ENCODE results near the gene ARL4A.
A peak's percentile ranks its signal among the peaks of the same experiment; 100 is the strongest.

ARL4A gene

GRCh38 chr7:12701433-12701832 is 14.0 kb downstream of the ARL4A start:
- no peak for DNase-seq

GRCh38 chr7:12703881-12704280 is 16.4 kb downstream of the ARL4A start:
- DNase-seq, result no peak

- no peak for DNase-seq
Measured at GRCh38 chr7:12705878-12706277, 18.4 kb downstream of the ARL4A start.

GRCh38 chr7:12706900-12707536 is 19.6 kb downstream of the ARL4A start:
- DNase-seq, result no peak

DNA sequence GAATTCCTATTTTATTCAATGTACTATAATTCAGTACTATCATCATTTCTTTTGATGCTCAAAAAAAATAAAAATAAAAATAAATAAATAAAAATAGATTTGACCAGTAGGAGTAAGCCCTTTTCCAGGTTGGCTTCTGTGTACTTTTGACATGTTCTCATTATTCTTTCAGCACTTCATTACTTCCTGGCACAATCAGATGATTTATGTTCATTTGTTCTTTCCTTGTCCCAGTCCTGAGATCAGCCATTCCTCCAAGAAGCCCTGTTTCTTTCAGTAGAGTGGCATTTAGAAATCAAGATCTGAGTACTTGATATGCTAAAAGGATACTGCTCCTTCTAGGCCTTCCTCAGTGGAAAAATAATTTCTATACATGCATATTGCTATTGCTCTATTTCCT is 20.9 kb downstream of the ARL4A start:
- no peak for DNase-seq

- DNase-seq, result no peak
Measured at GRCh38 chr7:12709726-12710502, 22.5 kb downstream of the ARL4A start.

GRCh38 chr7:12711124-12711523 is 23.7 kb downstream of the ARL4A start:
- DNase-seq, result no peak

GRCh38 chr7:12712236-12712635 is 24.8 kb downstream of the ARL4A start:
- no peak for DNase-seq

DNA sequence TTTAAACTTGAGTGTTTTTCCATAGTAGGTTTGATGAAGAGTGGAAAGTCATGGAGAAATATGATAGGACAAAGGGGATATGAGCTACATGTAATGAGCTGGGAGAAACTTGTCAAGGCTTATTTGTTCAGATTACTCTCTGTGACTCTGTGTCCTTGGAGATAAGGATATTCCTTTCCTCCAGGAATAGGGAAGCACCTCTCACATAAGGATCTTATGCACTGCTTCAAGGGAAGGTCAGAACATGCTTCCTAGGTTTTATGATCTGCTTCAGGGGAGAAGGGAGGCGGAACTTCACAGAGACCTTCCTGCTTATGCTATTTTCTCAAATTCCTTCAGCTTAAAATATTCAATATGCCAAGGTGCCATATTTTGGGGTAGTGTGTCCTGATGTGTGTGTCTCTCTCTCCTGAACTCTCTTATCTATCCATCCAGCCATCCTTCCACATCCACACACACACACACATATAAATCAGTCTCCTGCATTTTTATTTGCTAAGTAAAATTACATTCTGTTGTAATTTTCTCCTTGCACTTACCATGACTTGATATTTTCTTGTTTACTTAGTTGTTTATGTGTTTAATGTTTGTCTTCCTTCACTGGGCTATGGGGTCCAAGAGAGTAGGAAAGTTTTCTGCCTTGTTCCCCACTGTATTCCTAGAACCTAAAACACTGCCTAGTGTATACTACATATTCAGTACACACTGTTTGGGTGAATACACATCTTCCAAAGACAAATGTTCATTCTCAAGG is 26.4 kb downstream of the ARL4A start:
- no peak for DNase-seq

GRCh38 chr7:12714379-12714737 is 26.9 kb downstream of the ARL4A start:
- DNase-seq, result no peak

GRCh38 chr7:12715372-12716133 is 28.1 kb downstream of the ARL4A start:
- peak in 28 of 51 donors; percentile 2 to 70 (median 14) for DNase-seq

- peak in 1 of 51 donors; percentile 2 for DNase-seq
Measured at GRCh38 chr7:12716134-12716681, 28.8 kb downstream of the ARL4A start.

DNA sequence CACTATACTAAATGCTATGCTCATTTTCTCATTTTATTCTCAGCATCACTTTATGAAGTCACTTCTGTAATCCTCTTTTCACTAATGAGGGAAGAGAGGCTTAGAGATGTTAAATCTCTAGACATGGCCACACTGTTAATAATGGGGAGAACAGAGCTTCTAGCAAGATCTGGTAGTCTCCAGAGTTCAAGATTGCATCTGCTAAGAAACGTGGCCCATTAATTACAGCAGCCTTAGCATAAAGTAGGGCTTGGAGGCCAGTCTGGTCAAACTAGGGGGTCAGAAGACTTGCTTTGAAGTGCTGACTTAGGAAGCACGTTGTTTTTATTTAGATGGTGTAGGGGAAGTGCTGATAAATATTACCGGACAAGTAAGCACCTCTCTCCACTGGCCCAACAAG is 29.3 kb downstream of the ARL4A start:
- DNase-seq, result no peak

DNA sequence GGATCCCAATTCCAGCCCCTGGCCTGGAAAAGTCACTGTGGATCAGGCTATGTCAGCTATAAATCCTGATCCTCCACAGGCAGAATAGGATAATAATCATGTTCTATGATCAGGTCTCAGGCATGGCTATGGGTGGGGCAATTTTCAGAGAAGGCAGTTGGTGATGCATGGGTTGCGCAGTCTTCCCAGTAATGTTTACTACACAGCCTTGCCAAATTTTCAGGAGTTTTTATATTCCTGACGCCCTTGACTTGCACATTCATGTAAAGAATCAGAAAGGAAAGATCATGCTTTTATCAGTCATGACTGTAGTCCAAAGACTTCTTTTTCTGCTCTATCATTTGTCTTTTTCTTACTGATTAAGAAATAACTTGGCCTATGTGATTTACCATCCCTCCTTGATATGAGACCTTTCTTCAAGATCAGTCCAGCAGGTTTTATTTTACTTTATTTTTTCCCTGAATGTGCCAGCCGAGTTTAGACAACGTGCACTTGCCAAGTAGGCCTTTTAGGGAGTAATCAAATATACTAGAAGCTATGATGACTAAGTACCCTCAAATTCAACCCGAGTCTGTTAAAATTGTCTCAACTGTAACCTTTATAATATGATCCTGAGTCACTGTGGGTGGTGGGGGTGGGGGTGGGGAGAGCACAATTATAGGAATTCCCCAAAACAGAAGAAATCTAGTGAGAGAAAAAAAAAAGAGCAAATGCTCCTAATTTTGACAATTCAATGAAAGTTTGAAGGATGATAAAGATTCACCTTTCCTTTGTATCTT is 31.9 kb downstream of the ARL4A start:
- no peak for DNase-seq

DNA sequence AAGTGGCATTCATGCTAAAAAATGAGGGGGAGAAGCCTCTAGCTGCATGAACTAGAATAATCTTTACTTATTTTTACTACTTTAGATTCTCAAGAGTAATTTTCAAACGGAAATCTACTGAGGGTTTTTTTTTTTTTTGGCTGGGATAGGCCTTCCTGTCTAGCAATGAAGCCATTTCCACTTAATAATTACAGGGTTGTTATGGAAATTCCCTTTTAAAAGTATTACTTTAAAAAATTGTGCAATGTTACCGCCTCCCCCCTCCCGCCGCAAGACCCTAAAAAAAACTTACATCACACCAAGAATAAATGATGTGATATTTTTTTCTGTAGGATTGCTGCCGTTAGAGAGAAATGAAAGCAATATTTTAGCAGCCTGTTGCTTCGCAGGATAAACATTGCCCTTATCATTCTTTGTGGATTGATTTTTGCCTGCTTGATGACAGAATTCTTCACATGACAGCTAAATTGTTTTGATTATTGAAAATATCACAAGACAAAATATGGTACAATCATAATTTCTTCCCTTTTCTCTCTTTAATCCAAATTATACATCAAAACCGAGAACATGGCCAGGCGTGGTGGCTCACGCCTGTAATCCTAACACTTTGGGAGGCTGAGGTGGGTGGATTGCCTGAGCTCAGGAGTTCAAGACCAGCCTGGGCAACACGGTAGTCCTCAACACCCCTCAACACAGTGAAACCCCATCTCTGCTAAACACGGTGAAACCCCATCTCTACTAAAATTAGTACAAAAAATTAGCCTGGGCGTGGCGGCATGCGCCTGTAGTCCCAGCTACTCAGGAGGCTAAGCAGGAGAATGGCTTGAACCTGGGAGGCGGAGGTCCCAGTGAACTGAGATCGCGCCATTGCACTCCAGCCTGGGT is 32.8 kb downstream of the ARL4A start:
- no peak for DNase-seq

DNA sequence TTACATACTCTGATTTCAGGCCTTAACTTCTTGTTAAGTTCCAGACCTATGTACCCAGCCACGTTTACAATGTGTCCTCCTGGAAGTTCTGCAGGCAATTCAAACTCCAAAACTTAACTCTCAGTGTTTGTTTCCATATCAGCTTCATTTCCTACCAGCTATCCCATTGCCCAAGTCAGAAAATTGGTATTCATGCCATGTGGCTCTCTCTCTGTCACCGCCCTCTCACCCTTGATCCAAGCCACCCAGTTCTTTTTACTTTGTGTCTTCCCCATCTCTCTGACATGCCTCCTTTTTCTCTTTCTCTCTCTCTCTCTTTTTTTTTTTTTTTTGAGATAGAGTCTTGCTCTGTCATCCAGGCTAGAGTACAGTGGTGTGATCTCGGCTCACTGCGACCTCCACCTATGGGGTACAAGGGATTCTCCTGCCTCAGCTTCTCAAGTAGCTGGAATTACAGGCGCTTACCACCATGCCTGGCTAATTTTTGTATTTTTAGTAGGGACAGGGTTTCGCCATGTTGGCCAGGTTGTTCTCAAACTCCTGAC is 33.9 kb downstream of the ARL4A start:
- DNase-seq, result no peak

DNA sequence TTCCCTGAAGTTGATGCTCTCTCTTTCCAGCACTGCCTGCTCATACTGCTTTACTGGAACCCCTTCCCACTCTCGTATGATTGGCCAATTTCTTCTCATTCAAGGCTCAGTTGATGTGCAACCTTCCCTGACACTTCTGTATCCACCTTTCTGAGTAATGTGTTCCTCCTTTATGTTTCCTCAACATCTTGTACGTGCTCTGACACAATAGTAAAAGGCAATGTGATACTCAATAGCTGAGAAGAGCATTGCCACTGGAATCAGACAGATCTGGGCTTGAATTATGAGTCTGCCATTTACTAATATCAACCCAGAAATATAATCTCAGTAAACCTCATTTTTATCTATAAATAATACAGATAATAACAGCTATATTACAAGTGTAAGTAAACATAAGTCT is 34.7 kb downstream of the ARL4A start:
- DNase-seq, result no peak

- DNase-seq, result no peak
Measured at GRCh38 chr7:12722636-12723605, 35.5 kb downstream of the ARL4A start.

All from hypothalamus (tissue), 51 donors.